Astrocyte of the hippocampus (primary cell): ENCODE data around the gene C22orf23.

Experiments
- DNase-seq: peaks from one replicate; pipeline ENCODE4 v3.0.0; 2011; ENCODE audit warnings: low read depth, low spot score

The C22orf23 gene

GRCh38 chr22:37925767-37926166 is 27.6 kb downstream of the C22orf23 start:
- DNase-seq: no peak

GRCh38 chr22:37925330-37925729 is 28.1 kb downstream of the C22orf23 start:
- DNase-seq: no peak

GRCh38 chr22:37924386-37925065 is 28.9 kb downstream of the C22orf23 start:
- no peak for DNase-seq

GRCh38 chr22:37923927-37924326 is 29.5 kb downstream of the C22orf23 start:
- DNase-seq: no peak

GRCh38 chr22:37922191-37922590 is 31.2 kb downstream of the C22orf23 start:
- DNase-seq: no peak

GRCh38 chr22:37920126-37920525 is 33.3 kb downstream of the C22orf23 start:
- DNase-seq: no peak

GRCh38 chr22:37918580-37919270 is 34.7 kb downstream of the C22orf23 start:
- DNase-seq: no peak

- DNase-seq: no peak
Measured at GRCh38 chr22:37917874-37918548, 35.4 kb downstream of the C22orf23 start.

- DNase-seq: no peak
Measured at GRCh38 chr22:37916311-37916710, 37.1 kb downstream of the C22orf23 start.

- DNase-seq: no peak
Measured at GRCh38 chr22:37913233-37913721, 40.1 kb downstream of the C22orf23 start.

GRCh38 chr22:37912171-37912570 is 41.2 kb downstream of the C22orf23 start:
- DNase-seq: no peak

GRCh38 chr22:37911697-37912096 is 41.7 kb downstream of the C22orf23 start:
- no peak for DNase-seq

GRCh38 chr22:37910890-37911672 is 42.3 kb downstream of the C22orf23 start:
- peak; percentile 34 for DNase-seq

- no peak for DNase-seq
Measured at GRCh38 chr22:37909766-37910165, 43.6 kb downstream of the C22orf23 start.

- DNase-seq: no peak
Measured at GRCh38 chr22:37907036-37907954, 46.1 kb downstream of the C22orf23 start.

GRCh38 chr22:37906364-37907008 is 46.9 kb downstream of the C22orf23 start:
- no peak for DNase-seq

GRCh38 chr22:37905534-37906363 is 47.7 kb downstream of the C22orf23 start, which contains the start of gene MICALL1:
MICALL1 (plus strand) TSS chr22:37906297; CDS start chr22:37906423, 126 bp downstream.
- DNase-seq: peak; percentile 94

- DNase-seq: peak; percentile 97
Measured at GRCh38 chr22:37904572-37905533, 48.5 kb downstream of the C22orf23 start.
